ENCODE results near the gene LIMS1. TPM values are rescaled to one million over a fixed set of nuclear protein-coding genes. Genes with fewer than 3 reads are reported as not detected.

LIMS1 gene
- polyA plus RNA-seq, 1 donor: 47.3 TPM

DNA sequence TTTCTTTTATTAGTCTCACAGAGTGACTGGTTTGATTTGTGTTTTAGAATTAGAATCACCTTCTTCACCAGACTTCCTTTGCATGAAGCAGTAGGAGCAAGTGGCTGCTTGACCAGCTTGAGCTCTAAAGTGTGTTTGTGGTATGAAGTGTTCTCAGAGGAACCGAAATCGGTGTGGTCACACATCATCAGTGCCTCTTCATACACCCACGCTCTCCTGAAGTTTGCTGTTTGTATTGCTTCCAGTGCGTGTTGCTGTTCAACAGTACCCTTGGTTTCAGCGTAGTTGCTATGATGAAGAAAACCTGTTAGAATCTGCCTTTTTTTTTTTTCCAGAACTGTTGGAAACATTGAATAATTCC lies 77.9 kb downstream of the LIMS1 start:
- H3K27ac ChIP-seq (ENCODE audit: low read length): no peak overlapping the region
- H3K4me3 ChIP-seq (ENCODE audit: low read length): no peak overlapping the region
- peaks cover 9% of the 10 kb centered on the region for H3K4me1 ChIP-seq (ENCODE audit: control insufficient read depth, insufficient read depth, low read length)
- no peak for DNase-seq
- WGBS (ENCODE audit: insufficient coverage, low lambda C conversion rate): no CpG with 5 or more reads among the region's 5 CpGs
- no peaks in the 10 kb centered on the region for H3K27me3 ChIP-seq (ENCODE audit: control insufficient read depth, insufficient read depth, low read length)
- H3K36me3 ChIP-seq (ENCODE audit: control insufficient read depth, insufficient read depth, low read length): peaks cover 3% of the 10 kb centered on the region
- H3K9me3 ChIP-seq (ENCODE audit: control insufficient read depth, low read depth, low read length): no peaks in the 10 kb centered on the region

DNA sequence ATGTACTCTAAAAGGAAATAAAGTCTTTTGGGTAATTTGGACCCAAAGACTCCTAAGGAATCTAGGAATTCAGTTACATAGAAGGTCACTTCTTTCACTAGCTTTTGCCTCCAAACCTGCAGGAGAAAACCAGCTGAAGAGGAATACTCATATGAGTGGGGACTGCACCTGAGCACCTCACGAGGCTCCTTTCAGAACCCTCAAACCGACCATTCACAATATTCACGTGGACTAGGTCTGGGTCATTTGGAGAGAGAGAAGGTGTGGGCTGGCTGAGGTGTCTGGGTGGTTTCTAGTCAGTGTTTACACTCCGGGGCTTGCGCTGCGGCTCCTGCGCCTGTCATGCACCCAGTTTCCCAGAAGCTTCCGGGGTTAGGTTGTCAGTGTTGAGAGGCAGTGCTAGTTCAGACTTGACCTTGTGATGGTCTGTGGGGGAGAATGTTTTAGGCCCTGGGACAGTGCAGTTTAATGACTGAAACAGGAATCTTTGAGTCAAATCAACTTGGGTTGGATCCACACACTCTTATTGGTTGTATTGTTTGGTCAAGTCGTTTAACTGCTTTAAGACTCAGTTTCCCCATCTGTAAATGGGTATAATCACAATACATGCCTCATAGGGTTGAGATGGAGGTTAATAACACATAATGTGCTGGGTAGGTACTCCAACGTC lies 78.4 kb downstream of the LIMS1 start:
- H3K27me3 ChIP-seq (ENCODE audit: control insufficient read depth, insufficient read depth, low read length): no peaks in the 10 kb centered on the region
- no peak overlapping the region for H3K27ac ChIP-seq (ENCODE audit: low read length)
- H3K4me3 ChIP-seq (ENCODE audit: low read length): no peak overlapping the region
- 100% methylated on average over 1 of the region's 10 CpGs for WGBS (ENCODE audit: insufficient coverage, low lambda C conversion rate)
- peaks cover 3% of the 10 kb centered on the region for H3K36me3 ChIP-seq (ENCODE audit: control insufficient read depth, insufficient read depth, low read length)
- H3K4me1 ChIP-seq (ENCODE audit: control insufficient read depth, insufficient read depth, low read length): peaks cover 11% of the 10 kb centered on the region
- no peak for DNase-seq
- H3K9me3 ChIP-seq (ENCODE audit: control insufficient read depth, low read depth, low read length): no peaks in the 10 kb centered on the region

DNA sequence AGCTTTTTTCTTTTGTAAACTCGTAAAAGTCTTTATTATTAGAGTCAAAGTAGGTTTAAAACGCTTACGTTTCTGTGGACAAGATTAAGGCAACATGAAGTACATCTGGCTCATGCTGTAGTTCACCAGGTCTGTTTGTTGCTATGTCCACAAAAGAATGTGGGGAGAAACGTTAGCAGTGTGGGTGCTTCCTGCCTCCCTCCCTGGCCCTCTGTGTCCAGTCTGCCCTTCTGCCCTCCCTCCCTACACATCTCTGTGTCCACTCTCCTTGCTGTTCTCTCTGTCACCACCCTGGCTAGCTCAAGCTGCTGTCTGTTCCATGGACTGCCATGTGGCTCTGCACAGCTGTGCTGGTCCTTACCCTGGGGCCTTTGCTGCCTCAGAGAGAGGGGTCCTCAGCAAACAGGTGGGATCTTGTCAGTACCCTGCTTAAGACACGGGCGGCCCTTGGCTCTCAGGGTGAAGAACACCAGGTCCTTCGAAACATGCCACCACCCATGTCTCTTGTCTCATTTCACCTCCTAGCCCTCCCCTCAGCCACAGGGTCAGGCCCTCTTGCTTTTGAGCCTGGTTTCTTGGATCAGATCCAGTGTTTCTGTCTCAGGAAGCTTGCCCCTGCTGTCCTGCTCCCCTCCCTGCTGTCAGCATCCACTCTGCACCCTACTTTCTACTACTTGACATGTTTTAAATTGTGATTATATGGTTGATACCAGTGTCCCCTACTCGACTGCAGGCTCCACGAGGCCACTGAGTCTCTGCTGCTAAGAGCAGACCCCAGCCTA lies 79.2 kb downstream of the LIMS1 start:
- Histone ChIP-seq H3K27me3 (ENCODE audit: control insufficient read depth, insufficient read depth, low read length) (no peaks in the 10 kb centered on the region), H3K36me3 (ENCODE audit: control insufficient read depth, insufficient read depth, low read length) (peaks cover 3% of the 10 kb centered on the region), H3K4me1 (ENCODE audit: control insufficient read depth, insufficient read depth, low read length) (peaks cover 11% of the 10 kb centered on the region), H3K4me3 (ENCODE audit: low read length) (no peak overlapping the region), H3K27ac (ENCODE audit: low read length) (no peak overlapping the region), H3K9me3 (ENCODE audit: control insufficient read depth, low read depth, low read length) (no peaks in the 10 kb centered on the region)
- WGBS (ENCODE audit: insufficient coverage, low lambda C conversion rate): no CpG with 5 or more reads among the region's 9 CpGs
- DNase-seq: no peak

DNA sequence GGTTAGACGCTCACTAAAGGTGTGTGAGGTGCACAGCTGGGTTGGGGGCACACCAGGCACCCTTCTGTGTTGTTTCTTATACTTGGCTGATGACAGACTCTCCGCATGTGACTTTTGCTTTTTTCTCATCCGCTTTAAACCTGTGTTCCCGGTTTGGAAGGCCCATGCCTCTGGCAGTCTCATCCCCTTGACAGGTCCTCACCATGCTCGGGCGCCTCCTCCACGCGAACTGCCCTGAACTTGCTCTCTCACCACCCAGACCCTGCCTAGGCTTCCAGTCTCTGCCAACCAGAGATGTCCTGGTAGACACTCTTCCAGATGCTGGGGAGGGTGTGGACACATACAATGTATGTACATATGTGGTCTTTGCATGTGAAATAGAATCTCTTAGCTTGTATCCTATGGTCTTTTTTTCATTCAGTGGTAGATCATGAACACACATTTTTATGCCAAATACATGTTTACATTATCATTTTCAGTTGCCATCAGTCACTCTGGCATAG lies 79.8 kb downstream of the LIMS1 start:
- Histone ChIP-seq H3K36me3 (ENCODE audit: control insufficient read depth, insufficient read depth, low read length) (peaks cover 3% of the 10 kb centered on the region), H3K9me3 (ENCODE audit: control insufficient read depth, low read depth, low read length) (no peaks in the 10 kb centered on the region), H3K27ac (ENCODE audit: low read length) (no peak overlapping the region), H3K4me1 (ENCODE audit: control insufficient read depth, insufficient read depth, low read length) (peaks cover 13% of the 10 kb centered on the region), H3K4me3 (ENCODE audit: low read length) (no peak overlapping the region), H3K27me3 (ENCODE audit: control insufficient read depth, insufficient read depth, low read length) (no peaks in the 10 kb centered on the region)
- WGBS (ENCODE audit: insufficient coverage, low lambda C conversion rate): no CpG with 5 or more reads among the region's 8 CpGs
- DNase-seq: no peak

DNA sequence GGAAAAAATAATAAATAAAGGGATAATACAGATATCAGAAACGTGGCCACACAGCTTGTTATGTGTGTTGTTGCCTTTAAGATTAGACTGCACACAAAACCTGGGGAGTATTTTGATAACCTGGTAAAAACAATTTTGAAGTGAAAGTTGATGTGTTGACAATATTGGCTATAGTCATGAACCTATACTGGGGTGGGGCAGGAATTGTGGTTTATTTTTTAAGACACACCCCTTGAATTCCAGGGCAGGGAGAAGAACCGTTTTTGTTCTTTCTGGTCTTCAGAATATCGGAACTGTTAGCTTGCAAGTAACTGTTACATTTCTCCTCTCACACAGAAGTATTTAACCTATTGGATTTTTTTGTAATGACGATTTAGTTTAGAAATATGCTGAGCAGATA lies 80.4 kb downstream of the LIMS1 start:
- no peak for DNase-seq
- no peak overlapping the region for H3K4me3 ChIP-seq (ENCODE audit: low read length)
- WGBS (ENCODE audit: insufficient coverage, low lambda C conversion rate): 100% methylated on average over 1 of the region's 4 CpGs
- peaks cover 13% of the 10 kb centered on the region for H3K4me1 ChIP-seq (ENCODE audit: control insufficient read depth, insufficient read depth, low read length)
- H3K27ac ChIP-seq (ENCODE audit: low read length): no peak overlapping the region
- no peaks in the 10 kb centered on the region for H3K9me3 ChIP-seq (ENCODE audit: control insufficient read depth, low read depth, low read length)
- peaks cover 3% of the 10 kb centered on the region for H3K36me3 ChIP-seq (ENCODE audit: control insufficient read depth, insufficient read depth, low read length)
- no peaks in the 10 kb centered on the region for H3K27me3 ChIP-seq (ENCODE audit: control insufficient read depth, insufficient read depth, low read length)

DNA sequence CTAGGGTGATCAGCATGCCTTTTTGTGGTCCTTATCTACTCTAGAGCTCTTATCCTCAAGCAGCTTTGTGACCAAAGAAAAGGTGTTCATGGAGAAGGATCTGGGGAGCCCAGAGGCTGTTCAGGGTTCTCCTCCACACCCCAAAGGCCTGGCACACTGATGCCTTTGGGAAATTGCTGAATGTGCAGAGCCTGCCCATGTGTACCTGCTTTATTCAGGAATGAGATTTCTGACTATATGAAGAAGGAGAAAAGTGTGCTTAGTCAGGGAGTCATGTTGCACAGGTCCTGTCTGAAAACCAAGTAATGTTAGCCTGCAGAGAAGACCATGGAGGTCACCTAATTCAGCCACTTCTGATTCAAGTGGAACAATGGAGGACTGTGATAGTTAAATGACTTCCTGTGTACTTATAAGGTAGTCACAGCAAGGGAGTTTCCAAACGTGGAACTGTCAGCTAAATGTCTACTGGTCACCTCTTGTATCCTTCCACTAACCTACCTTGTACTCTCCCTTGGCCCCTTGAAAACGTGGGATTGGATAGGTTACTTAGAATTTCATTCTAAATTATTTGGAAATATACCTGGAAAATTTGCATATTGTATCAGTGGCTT lies 81.3 kb downstream of the LIMS1 start:
- H3K36me3 ChIP-seq (ENCODE audit: control insufficient read depth, insufficient read depth, low read length): peaks cover 3% of the 10 kb centered on the region
- no peak for DNase-seq
- H3K4me3 ChIP-seq (ENCODE audit: low read length): no peak overlapping the region
- H3K9me3 ChIP-seq (ENCODE audit: control insufficient read depth, low read depth, low read length): no peaks in the 10 kb centered on the region
- H3K4me1 ChIP-seq (ENCODE audit: control insufficient read depth, insufficient read depth, low read length): peaks cover 14% of the 10 kb centered on the region
- no peak overlapping the region for H3K27ac ChIP-seq (ENCODE audit: low read length)
- H3K27me3 ChIP-seq (ENCODE audit: control insufficient read depth, insufficient read depth, low read length): no peaks in the 10 kb centered on the region
- no CpG with 5 or more reads among the region's 2 CpGs for WGBS (ENCODE audit: insufficient coverage, low lambda C conversion rate)

DNA sequence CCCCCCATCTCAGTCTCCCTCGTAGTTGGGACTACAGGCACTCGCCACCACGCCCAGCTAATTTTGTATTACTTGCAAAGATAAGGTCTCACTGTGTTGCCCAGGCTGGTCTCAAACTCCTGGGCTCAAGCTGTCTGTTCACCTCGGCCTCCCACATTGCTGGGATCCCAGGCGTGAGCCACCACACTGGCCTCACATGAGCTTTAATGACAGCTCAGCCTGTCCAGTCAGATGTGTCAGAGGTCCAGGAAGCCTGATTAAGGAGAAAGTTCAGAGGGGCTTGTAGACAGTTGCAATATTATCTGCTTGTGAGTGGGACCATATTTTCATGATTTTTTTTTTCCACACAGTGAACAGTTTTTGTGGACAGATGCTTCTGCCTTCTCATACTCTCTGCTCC lies 82.0 kb downstream of the LIMS1 start:
- no peak for DNase-seq
- Histone ChIP-seq H3K27me3 (ENCODE audit: control insufficient read depth, insufficient read depth, low read length) (no peaks in the 10 kb centered on the region), H3K4me3 (ENCODE audit: low read length) (no peak overlapping the region), H3K27ac (ENCODE audit: low read length) (no peak overlapping the region), H3K4me1 (ENCODE audit: control insufficient read depth, insufficient read depth, low read length) (peaks cover 20% of the 10 kb centered on the region), H3K9me3 (ENCODE audit: control insufficient read depth, low read depth, low read length) (no peaks in the 10 kb centered on the region), H3K36me3 (ENCODE audit: control insufficient read depth, insufficient read depth, low read length) (peaks cover 3% of the 10 kb centered on the region)
- no CpG with 5 or more reads among the region's 5 CpGs for WGBS (ENCODE audit: insufficient coverage, low lambda C conversion rate)

DNA sequence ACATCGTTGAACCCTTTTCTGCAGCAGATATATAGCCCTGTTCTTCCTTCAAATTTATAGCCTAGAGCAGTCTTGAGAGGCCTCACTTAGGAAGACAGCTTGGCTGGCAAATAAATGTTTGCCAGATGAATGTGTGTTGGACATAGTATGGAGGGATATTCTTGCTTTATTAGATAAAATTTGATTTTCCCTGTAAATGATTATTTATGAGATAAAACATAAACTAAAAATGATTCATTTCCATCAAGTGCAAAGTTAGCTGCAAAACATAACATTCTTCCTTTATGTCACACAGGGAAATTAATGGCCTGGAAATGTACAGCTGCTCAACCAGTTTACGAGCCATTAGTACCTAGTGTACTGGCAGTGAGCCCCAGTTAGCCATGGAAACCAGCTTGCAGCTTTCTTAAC lies 82.5 kb downstream of the LIMS1 start:
- H3K9me3 ChIP-seq (ENCODE audit: control insufficient read depth, low read depth, low read length): no peaks in the 10 kb centered on the region
- peaks cover 3% of the 10 kb centered on the region for H3K36me3 ChIP-seq (ENCODE audit: control insufficient read depth, insufficient read depth, low read length)
- peaks cover 25% of the 10 kb centered on the region for H3K4me1 ChIP-seq (ENCODE audit: control insufficient read depth, insufficient read depth, low read length)
- H3K27me3 ChIP-seq (ENCODE audit: control insufficient read depth, insufficient read depth, low read length): no peaks in the 10 kb centered on the region
- no peak overlapping the region for H3K27ac ChIP-seq (ENCODE audit: low read length)
- H3K4me3 ChIP-seq (ENCODE audit: low read length): no peak overlapping the region
- WGBS (ENCODE audit: insufficient coverage, low lambda C conversion rate): no CpG with 5 or more reads among the region's 2 CpGs
- no peak for DNase-seq

DNA sequence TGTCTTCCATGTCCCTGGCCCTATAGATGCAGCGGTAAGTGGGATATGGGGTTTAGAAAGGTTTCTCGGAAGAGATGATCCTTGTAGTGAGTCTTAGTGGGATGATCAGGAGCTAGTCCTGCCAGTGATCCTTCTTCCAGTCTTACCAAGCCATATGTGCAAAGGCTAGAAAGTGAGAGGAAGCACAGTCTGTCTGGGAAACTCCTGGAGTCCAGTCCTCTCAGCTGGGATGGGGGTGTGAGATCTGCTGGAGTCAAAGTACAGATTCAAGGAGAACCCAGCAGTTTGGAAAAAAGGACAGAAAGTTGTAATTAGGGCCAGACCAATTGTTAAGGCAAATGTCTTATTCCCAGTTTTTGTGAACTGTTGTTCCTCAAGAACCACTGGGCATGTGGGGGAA lies 83.3 kb downstream of the LIMS1 start:
- H3K4me1 ChIP-seq (ENCODE audit: control insufficient read depth, insufficient read depth, low read length): peaks cover 23% of the 10 kb centered on the region
- no CpG with 5 or more reads among the region's 2 CpGs for WGBS (ENCODE audit: insufficient coverage, low lambda C conversion rate)
- no peaks in the 10 kb centered on the region for H3K27me3 ChIP-seq (ENCODE audit: control insufficient read depth, insufficient read depth, low read length)
- H3K4me3 ChIP-seq (ENCODE audit: low read length): no peak overlapping the region
- no peak overlapping the region for H3K27ac ChIP-seq (ENCODE audit: low read length)
- H3K9me3 ChIP-seq (ENCODE audit: control insufficient read depth, low read depth, low read length): no peaks in the 10 kb centered on the region
- peak in 1 of 2 donors; percentile 50 for DNase-seq
- H3K36me3 ChIP-seq (ENCODE audit: control insufficient read depth, insufficient read depth, low read length): no peaks in the 10 kb centered on the region

DNA sequence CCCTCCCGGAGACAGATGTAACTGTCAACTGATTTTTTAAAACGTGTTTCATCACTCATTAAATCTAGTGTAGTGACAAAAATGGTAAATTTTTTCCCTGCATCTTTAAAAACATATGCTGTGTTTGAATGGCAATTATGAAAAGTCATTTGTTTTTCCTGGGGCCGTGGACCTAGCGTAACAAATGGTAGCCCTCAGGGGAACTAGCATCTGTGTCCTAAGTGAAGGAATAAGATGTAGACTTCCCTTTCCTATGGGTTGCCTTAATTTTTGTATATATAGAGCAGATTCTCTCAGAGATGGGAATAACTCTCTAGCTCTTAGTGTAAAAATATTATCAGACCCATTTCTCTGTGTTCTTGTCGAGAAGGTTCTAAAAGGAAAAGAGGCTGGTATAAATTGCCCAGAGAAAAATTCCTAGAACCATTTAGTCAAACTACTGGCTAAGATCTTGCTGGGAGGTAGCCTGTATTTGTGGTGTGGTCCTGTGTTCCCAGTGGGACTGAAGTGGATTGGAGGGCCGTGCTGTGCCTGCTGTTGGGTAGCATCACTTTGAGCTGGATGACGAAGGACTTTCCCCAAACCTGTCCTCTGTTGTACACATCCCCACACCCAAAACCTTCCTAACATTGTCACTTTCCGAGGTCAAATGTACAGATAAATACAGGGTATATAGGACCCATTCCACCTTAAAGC lies 85.8 kb downstream of the LIMS1 start:
- Histone ChIP-seq H3K4me3 (ENCODE audit: low read length) (no peak overlapping the region), H3K27me3 (ENCODE audit: control insufficient read depth, insufficient read depth, low read length) (no peaks in the 10 kb centered on the region), H3K9me3 (ENCODE audit: control insufficient read depth, low read depth, low read length) (no peaks in the 10 kb centered on the region), H3K36me3 (ENCODE audit: control insufficient read depth, insufficient read depth, low read length) (no peaks in the 10 kb centered on the region), H3K4me1 (ENCODE audit: control insufficient read depth, insufficient read depth, low read length) (peaks cover 17% of the 10 kb centered on the region), H3K27ac (ENCODE audit: low read length) (peak overlapping the region; percentile 55)
- WGBS (ENCODE audit: insufficient coverage, low lambda C conversion rate): 65% methylated on average over 2 of the region's 8 CpGs
- no peak for DNase-seq

All from large intestine (tissue), 3 donors.